ENCODE measurements around the gene CENPC.

CENPC gene

GRCh38 chr4:67437974-67438713 lies 107.2 kb downstream of the CENPC start:
- in situ Hi-C loops (cut with HindIII; ENCODE audit: low sequenced_read_pairs), result no loop called here
- H3K4me3 ChIP-seq (ENCODE audit: low read depth, low read length), result no peak overlapping the region
- no peak for DNase-seq (ENCODE audit: low read depth)
- TF ChIP-seq CTCF (IDR thresholded peaks at IDR 0.05; ENCODE audit: low read depth, low read length, missing control alignments), result no peak

GRCh38 chr4:67436742-67437141 lies 108.6 kb downstream of the CENPC start:
- in situ Hi-C loops (cut with HindIII; ENCODE audit: low sequenced_read_pairs), result no loop called here
- H3K4me3 ChIP-seq (ENCODE audit: low read depth, low read length), result no peak overlapping the region
- no peak for TF ChIP-seq CTCF (IDR thresholded peaks at IDR 0.05; ENCODE audit: low read depth, low read length, missing control alignments)
- no peak for DNase-seq (ENCODE audit: low read depth)

- H3K4me3 ChIP-seq (ENCODE audit: low read depth, low read length), result no peak overlapping the region
- TF ChIP-seq CTCF (IDR thresholded peaks at IDR 0.05; ENCODE audit: low read depth, low read length, missing control alignments), result no peak
- no peak for DNase-seq (ENCODE audit: low read depth)
- in situ Hi-C loops (cut with HindIII; ENCODE audit: low sequenced_read_pairs), result no loop called here
Measured at GRCh38 chr4:67430989-67431388, 114.3 kb downstream of the CENPC start.

GRCh38 chr4:67428819-67429218 lies 116.5 kb downstream of the CENPC start:
- TF ChIP-seq CTCF (IDR thresholded peaks at IDR 0.05; ENCODE audit: low read depth, low read length, missing control alignments), result no peak
- no peak overlapping the region for H3K4me3 ChIP-seq (ENCODE audit: low read depth, low read length)
- in situ Hi-C loops (cut with HindIII; ENCODE audit: low sequenced_read_pairs), result no loop called here
- no peak for DNase-seq (ENCODE audit: low read depth)
